Loucy (cell line): ENCODE measurements around the gene DMXL2.

Experiments
- EZH2phosphoT487 ChIP-seq: fragments of 200-600 bp; IDR thresholded peaks from 2 replicates; pipeline ENCODE4 v1.6.1; 2018; ENCODE audit warnings: antibody characterized with exemption, mild to moderate bottlenecking, moderate library complexity, borderline replicate concordance
- TF ChIP-seq, protein P1 (sequence below): fragments of 200-600 bp; sonication (generic); conservative IDR thresholded peaks from 2 replicates; pipeline ENCODE4 v1.5.1; 2014; ENCODE audit warnings: mild to moderate bottlenecking, antibody characterized with exemption, low read length

- TF ChIP-seq, protein P1, sequence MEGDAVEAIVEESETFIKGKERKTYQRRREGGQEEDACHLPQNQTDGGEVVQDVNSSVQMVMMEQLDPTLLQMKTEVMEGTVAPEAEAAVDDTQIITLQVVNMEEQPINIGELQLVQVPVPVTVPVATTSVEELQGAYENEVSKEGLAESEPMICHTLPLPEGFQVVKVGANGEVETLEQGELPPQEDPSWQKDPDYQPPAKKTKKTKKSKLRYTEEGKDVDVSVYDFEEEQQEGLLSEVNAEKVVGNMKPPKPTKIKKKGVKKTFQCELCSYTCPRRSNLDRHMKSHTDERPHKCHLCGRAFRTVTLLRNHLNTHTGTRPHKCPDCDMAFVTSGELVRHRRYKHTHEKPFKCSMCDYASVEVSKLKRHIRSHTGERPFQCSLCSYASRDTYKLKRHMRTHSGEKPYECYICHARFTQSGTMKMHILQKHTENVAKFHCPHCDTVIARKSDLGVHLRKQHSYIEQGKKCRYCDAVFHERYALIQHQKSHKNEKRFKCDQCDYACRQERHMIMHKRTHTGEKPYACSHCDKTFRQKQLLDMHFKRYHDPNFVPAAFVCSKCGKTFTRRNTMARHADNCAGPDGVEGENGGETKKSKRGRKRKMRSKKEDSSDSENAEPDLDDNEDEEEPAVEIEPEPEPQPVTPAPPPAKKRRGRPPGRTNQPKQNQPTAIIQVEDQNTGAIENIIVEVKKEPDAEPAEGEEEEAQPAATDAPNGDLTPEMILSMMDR, result no peak
- TF ChIP-seq EZH2phosphoT487, result no peak
Observed at GRCh38 chr15:51503003-51503402, 119.6 kb downstream of the DMXL2 start.
